Activated CD4-positive, alpha-beta T cell treated with anti-CD3 and anti-CD28 coated beads, Interleukin-2, amount 50 U/mL, for 16 hours (primary cell): ENCODE results near the gene C3orf33.

Experiments
- DNase-seq: peaks from one replicate; pipeline ENCODE4 v3.0.0-alpha.2; 2020

The C3orf33 gene

DNA sequence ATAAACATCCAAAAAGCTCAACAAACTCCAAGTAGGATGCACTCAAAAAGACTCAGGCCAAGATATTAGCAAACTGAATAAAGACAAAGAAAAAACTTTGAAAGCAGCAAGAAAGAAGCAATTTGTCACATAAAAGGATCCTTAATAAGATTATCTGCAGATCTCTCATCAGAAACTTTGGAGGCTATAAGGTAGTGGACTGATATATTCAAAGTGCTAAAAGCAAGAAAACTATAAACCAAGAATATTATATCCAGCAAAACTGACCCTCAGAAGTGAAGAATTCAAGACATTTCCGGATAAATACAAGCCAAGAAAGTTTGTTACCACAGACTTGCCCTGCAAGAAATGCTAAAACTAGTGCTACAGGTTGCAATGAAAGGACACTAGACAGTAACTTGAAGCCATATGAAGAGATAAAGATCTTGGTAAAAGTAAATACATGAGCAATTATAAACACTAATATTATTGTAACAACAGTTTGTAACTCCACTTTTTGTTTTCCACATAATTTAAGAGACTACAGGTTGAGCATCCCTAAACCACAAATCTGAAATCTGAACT, 23.6 kb downstream of the C3orf33 start:
- DNase-seq, result no peak

DNA sequence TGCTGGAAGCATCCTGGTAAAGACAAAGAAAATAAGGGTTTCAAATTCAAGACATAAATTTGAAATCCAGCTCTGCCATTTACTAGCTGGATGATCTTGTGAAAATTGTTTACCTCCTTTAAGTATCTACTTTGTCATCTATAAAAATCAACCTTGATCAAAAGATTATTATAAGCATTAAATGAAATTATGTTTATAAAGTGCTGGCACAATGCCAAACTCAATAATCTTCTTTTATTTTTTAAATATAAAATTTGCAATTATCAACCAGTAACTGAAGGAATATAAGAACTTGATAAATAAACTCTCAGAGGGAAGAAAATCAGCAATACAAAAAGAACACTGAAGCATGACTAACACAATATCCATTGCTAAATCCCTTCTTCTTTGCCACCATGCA, 25.8 kb downstream of the C3orf33 start:
- DNase-seq, result no peak

DNA sequence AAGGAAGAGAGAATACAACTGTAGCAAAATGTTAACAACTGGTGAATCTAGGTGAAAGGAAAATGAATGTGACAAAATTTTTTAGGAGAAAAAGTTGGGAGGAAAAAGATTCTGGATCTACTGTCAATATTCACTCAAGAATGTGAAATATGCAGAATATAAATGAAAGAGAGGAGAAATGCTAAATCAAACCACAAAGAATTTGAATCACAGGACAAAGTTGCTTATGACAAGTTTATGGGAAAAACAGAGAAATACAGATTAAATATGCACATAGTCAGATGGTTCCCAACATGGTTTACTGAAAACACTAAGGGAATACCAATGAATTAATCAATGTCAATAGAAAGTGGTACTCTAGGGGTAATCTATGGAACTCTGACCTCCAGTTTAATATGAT, 27.6 kb downstream of the C3orf33 start:
- DNase-seq, result no peak

DNA sequence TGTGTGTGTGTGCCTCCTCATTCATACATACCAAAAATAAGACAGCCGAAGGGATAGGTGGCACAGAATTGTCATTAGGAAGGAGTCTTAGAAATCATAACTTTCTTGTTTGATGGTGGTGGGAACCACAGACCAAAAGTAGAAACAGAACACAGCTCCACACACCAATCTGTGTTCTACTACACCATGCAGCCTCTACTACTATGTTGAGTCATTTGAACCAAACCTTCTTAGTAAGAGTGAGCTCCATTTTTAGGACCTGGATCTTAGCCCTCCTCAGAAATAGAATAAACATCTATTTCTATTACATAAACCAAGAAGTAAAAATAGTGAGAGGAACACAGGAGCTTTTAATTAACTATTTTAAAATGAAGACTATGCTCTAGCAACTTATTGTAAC, 33.3 kb downstream of the C3orf33 start:
- peak; percentile 7 for DNase-seq

DNA sequence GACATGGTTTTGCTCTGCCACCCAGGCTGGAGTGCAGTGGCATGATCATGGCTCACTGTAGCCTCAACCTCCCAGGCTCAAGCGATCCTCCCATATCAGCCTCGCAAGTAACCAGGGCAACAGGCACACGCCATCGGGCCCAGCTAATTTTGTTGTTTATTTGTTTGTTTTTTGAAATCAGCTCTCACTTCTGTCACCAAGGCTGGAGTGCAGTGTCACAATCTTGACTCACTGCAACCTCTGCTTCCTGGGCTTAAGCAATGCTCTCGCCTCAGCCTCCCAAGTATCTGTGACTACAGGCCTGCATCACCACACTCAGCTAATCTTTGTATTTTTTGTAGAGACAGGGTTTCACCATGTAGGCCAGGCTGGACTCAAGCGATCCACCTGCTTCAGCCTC, 35.0 kb downstream of the C3orf33 start:
- DNase-seq, result no peak

DNA sequence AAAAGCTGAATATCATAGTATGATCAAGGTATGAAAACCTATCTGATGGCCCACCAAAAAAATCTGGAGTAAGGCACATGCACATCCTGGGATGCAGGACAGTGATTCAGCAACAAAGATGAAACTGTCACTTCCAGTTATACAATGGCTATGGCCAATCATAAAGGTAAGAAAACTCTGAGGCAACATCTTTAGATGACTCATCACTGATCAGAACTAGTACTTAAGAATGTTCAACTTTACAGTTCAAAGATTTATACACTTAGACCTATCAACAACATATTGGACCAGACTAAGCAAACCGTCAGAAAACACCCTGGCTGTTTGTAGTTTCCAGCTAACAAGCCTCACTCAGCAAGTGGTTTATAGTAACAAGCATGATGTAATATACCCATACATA, 39.9 kb downstream of the C3orf33 start:
- DNase-seq, result peak; percentile 64

DNA sequence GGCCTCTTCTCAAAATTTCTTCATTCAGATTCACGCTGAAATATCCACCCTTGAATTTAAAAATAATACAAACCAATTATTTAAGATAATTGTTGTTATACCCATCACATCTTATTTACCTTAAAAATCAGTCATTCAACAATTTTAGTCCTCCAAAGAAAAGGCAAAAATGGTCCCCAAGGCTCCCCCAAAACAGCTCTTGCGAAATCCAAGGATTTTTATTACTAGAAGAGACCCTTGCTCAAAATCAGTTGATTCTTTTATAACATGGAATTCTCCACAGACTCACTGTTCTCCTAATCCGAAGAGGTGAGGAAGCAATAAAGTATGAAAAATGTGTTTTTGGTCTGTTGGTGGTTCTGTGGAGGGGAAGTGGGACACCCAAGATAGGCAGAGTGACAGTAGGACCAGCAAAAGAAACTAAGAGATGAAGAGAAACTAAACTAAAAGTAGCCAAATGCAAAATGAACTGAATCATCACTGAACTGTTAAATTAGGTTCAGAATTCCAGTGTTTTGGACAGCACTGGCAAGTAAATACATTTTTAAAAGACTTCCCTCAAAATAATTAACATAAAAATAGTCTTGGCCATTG, 42.1 kb downstream of the C3orf33 start:
- DNase-seq, result no peak

DNA sequence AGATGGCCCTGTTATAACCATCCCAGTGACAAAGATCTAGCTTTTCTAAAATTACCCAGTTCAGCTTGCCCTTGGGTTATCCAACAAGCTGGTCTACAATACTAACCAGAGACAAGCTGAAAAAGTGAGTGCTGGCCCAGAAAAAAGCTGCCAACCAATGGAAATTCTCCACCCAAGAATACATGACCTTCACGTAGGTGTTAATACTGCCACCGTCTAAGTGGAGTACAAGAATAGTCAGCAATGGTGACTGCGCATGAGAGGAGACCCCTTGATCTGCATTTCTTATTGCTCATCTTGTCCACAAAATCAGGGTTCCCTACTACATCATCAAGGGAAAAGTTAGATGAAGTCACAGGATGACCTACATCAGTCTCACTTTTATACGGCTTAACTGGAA, 45.4 kb downstream of the C3orf33 start:
- no peak for DNase-seq

DNA sequence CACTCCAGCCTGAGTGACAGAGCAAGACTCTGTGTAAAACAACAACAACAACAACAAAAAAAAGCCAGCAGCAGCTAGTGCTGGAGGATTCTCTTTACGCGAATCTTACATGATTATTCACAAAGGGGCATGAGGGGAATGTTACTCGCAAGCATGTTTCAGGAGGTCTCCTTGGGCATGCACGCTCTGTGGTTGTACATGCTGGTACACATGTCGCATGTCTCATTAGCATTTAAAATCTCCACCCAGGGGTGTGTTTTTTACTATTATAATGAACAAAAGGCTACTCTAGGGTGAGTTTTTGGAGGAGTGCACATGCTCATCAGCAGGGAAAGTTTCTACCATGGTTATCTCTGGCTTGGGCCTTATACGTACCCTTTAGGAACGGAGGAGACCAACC, 48.5 kb downstream of the C3orf33 start:
- no peak for DNase-seq

DNA sequence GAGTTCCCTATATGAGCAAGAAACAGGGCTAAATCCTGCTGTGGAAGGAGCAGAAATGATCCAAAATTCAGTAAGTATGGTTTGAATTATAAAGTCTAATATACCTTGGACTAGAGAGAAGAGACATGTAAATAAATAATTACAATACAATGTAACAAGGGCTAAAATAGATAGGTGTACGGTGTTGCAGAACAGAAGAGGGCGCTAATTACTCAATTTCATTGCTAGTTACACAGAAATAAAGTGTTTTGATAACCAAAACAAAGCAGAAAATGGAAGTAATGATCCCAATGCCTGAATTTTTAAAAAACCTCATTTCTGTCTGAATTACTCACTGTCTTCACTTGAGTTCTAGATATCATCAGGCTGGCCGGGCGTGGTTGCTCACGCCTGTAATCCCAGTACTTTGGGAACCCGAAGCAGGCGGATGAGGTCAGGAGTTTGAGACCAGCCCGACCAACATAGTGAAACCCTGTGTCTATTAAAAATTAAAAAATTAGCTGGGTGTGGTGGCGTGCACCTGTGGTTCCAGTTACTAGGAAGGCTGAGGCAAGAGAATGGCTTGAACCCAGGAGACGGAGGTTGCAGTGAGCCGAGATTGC, 52.9 kb downstream of the C3orf33 start:
- DNase-seq, result peak; percentile 49

DNA sequence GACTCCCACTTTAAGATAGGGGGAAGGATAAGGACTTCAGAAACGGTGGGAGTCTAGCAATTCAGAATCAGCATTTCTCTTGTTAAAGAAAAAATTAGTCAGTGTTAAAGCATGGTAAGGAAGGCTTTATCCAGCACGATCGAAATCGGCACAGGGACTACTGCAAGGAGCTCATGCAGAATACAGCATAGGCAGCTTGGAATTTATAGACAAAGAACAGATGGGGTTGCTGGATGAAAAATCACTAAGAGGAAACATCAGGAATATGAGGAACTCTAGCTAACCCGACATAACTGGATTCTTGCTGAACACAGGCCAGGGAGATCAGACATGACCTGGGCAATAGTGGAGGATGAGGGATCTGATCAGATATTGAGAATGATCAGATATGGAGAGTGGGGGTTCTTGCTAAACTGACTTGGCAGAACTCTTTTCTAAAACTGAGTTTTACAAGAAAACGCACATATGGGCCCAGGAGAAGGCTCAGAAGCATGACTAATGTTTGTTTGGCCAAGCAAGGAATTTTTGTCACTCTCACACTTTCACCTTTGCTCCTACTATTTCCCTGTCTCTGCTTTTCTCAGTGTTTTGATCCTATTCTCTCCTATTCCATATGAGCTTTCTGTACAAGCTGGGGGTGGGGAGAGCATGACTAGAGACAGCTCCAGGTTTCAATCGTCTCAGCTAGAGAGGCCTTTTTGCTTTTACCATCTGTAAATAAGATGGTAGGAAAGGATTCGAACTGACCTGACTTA, 57.3 kb downstream of the C3orf33 start:
- no peak for DNase-seq

DNA sequence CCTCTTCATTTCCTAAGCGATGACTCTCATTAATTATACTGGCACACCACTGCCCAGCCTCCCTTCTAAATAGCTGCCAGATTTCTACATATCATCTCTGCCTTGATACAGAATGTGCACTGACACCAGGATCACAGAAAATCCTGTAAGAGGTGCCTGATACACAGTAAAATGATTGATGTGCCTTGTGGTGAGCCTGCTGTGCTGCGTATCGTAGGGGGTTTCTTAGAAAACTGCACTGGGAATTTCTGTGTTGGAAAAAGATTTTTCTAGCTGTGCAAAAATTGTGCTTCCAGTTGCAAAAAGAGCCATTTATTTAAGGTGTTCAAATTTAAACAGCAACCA, 58.2 kb downstream of the C3orf33 start:
- no peak for DNase-seq

DNA sequence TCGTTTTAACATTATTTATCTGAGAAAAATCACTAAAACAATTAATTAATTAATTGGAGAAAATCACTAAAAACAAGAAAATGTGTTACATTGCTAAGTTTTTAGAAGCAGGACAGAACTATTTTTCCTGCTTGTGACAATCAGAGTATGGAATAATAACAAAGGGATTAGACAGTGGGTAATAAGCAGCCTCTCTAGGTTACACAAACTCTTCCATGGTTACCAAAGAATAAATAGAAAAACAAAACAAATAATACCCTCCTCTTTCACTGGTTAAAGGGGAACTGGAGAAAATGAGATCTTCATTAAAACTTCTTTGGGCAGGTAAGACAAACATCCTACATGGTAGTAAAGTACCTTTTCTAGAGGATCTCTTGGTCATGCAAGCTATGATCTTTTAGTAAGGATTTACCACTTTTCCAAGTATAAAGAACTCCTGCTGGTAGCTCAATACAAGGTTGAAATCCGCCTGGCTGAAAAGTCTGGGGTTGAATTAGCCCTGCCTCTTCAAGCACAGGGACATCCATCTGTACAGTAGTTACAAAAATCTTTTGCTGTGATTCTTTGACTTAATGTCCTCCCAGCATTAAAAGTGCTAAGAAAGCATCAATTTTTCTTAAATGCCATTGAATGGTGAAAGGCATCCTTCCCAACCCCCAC, 58.7 kb downstream of the C3orf33 start:
- DNase-seq, result no peak

DNA sequence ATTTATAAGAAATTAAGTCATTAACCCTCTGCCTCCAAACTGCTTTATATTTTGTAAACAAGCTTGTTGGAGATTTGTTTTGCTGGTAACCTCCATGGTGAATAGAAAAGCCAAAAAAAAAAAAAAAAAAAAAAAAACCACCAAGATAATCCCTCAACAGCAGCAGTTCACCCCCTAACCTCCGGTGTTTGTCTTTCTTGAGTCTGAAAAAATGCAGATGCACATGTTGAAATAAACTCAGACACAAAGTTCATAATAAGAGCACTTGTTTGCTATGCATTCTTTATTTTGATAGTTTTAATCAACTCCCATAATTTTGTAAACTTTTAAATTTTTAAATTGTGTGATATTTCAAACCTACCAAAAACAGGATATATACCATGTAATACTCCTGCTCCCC, 59.4 kb downstream of the C3orf33 start:
- DNase-seq, result no peak

DNA sequence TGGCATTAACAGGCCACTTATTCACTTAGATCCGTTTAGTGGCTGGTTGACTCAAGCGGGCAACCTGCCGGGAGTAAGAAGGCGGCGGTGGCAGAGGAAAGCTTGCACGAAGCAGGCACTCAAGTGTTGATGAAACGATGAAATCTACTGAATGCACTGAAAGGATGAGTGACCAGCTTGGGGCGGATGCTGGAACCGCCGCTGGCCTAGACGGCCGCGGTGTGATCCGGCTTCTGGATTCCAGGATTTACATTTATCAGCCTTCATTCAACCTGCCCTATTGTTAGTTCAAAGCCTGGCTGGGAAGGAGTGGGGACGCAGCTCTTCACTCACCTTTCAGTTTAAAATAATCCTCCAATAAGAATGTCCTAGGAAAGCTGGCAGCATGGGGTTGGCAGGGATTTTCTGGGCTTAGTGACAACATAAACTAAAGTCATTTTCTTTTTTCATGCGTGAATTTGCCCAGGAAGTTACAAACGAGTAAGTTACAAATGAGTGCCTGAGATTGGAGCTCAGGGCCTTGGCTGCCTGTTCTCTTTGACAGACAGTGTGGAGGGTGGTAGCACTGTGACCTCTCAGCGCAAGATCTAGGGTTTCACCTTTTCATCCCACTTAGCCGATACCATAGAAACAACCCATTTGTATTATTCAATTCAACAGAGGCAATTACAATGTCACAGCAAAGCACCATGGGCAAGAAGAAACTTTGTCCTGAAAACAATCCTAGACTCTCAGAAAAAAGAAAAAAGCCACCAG, 60.1 kb downstream of the C3orf33 start:
- DNase-seq, result no peak

DNA sequence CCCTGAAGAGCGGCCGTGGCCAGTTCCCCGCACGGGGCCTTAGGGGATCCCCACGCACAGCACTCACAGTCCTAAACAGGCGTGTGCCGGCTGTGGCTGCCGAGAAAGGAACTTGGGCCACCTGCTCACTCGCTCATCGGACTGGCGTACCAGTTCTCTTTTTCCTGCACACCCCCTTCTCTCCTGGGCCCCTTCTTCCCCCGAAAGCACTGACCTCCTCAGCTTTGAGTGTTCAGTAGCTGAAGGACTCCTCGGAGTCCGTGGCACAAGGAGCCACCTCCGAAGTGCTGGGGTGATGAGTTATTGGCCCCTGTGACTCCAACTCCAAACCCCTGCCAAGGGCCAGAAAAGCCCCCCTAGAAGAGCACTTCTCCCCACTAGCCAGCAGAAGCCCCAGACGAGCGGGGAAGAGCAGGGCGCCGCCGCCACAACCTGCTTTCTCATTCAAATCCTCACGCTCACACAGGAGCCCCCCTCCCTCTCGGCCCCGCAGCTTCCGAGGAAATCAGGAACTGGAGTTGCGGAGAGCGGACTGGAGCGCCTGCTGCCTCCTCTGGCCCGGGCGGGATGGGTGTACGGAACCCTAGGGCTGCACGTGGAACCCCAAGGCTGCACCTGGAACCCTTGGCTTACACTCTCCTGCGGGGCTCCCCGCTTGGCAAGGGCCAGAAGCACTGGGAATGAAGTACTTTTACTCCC, 61.3 kb downstream of the C3orf33 start, which contains the start of gene PLCH1:
TSS of gene PLCH1 (minus strand) at position 446 of the 699 bp plus-strand sequence. CDS start 40,847 bp downstream, outside the sequence.
- peak; percentile 26 for DNase-seq

DNA sequence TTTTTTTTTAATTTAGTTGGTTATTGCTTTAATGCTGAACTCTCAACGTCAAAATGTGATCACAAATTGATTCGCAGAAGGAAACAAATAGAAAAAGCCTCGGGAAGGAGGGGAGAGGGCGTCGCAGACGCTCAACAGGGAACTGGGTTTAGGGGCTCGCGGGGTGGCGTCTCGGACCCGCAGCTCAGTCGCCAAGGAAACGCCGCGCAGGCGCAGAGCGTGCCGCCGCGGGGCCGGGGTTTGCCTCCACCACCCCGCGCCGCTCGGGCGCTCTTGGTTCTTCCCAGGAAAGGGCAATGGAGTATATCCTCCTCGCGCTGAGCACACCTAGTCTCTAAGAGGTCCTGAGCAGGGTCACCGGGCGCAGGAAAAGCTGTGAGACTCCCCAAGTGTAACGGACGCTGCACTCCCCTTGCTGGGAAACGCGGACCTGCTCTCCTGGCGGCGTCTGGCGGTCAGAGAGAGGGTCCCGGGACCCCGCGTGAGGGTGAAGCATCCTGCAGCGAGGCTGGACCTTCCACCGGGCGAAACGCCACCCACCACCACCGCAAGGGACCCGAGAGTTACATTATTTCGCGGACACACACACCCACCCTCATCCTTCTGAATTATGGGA, 62.0 kb downstream of the C3orf33 start:
- peak; percentile 53 for DNase-seq

DNA sequence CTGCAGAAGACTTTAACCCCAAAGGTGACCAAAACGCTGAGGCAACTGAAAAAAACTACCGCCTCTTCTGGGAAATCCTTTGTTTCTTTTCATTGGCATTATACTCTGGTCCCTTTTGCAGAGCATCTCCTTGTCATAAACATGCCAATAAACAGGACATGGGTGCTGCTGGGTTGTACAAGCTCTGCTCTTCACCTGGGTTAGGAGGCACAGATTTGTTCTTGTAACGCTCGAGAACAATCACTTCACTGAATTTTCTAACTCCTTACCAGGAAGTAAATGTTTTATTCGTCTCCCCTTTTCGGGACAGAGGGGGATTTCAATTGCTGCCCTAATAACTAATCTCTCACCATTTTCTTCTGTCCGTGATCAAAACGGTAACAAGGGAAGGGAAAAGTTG, 62.5 kb downstream of the C3orf33 start:
- DNase-seq, result no peak

DNA sequence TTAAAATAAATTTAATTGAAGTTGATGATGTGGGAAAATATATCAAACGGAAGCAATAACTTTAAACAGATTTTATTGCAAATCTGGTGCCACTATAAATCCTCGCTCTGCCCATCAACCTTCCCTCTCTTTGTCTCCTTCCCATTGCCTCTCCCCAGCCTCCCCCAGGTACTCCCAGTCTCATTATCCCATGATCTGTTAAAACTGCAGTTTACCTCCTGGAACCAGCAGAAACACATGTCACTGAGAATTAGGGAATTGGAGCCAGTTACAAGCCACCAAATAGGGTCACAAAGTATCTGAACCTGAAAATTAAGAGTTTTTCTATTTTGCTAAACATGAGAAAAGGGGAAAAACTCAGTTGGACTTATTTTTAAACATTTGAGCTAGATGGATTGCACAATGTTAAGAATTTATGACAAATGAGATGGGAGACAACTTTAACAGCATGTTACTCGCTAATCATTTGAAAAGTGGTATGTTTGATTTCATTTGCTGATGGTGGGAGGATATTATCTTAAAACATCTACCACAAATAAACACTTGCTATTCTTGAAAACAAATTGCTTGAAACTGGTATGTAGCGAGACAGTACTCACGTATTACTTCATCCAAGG, 63.6 kb downstream of the C3orf33 start:
- no peak for DNase-seq

DNA sequence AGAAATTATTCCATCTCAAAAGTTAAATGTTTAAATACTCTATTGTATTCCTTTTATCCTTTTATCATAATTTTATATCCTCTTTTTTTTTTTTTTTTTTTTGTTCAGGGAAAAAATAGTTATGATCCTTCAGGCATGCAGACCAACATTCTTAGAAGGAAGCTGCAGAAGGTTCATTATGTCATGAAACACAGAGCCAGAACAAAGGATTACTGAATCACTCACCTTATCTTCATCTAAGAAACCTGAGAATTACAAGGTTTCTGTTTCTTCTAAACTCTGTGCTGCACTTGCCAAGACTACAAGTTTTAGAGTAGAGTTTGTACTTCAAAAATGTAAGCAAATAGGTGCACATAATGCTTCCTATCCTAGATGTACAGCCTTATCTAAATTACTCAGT, 64.5 kb downstream of the C3orf33 start:
- DNase-seq, result no peak

DNA sequence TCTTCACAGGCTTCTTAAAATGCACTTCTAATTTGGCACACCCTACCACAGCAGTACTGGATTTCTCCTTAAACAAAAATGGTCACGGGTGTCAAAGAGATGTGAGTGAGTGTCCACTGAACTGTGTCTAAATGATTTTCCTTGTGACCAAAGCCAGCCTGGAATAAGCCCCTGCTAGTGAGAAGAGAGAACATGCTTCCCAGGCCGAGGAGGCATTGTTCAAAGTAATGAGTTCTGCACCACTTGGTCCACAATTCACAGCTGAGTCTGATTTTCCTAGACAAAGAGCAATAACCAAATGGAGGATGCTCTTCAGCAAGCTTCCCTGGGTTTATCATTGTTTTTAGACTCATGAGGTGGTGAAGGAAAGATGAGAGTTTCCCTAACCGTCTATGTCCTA, 65.0 kb downstream of the C3orf33 start:
- no peak for DNase-seq
